ENCODE results near the gene ZNF488.
"Not testable (repeated sequence)": the region's sequence is repeated elsewhere in the genome, so short reads cannot be mapped to it uniquely, and the experiment has no call there.

The ZNF488 gene

DNA sequence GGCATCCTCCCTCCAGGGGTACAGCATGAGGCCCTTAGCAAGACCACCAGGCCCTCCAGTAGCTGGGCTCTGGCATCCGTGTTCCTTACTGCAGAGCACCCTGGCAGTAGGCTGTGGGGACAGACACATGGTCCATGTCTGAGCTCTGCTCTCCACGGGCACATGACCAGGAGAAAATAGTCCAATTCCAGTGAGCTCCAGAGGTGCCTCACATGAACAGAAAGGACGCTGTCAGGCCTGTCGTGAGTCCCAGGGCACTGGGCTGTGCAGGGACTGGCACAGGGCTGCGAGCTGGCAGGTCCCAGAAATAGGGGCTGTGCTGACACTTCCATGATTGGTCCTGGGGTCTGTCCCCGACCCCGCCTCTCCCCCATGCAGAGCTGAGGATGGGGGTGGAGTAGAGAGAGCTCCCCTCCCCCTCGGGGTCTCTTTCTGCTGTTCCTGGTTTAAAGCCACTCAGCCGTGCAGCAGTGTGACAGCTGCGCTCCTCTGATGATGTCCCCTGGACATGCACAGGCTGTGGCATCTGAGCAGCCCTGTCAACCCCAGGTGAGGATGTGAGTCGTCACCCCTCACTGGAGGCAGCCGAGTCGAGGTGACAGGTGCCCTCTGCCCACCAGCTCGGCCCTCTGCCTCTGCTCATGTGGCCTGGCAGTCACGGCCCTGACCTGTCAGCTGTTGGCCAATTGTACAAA, 25.2 kb upstream of the ZNF488 start:
- DNase-seq = no peak

DNA sequence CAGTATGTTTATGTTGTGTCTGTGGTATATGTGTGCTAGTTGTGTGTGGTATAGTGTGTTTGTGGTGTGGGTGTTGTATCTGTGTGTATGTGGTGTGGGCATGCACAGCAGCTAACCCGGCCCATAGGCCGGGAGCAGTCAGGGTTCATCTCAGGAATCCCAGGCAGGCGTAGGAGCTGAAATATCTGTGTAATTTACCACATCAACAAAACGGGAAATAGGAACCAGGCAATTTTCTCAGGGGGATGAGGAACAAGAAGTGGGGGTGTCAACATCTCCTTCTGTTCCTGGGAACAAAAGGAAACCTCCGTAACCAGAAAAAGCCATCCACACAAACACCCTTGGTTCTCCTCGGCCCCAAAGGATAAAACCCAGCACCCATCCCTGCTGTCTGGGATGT, 24.5 kb upstream of the ZNF488 start:
- DNase-seq = no peak

DNA sequence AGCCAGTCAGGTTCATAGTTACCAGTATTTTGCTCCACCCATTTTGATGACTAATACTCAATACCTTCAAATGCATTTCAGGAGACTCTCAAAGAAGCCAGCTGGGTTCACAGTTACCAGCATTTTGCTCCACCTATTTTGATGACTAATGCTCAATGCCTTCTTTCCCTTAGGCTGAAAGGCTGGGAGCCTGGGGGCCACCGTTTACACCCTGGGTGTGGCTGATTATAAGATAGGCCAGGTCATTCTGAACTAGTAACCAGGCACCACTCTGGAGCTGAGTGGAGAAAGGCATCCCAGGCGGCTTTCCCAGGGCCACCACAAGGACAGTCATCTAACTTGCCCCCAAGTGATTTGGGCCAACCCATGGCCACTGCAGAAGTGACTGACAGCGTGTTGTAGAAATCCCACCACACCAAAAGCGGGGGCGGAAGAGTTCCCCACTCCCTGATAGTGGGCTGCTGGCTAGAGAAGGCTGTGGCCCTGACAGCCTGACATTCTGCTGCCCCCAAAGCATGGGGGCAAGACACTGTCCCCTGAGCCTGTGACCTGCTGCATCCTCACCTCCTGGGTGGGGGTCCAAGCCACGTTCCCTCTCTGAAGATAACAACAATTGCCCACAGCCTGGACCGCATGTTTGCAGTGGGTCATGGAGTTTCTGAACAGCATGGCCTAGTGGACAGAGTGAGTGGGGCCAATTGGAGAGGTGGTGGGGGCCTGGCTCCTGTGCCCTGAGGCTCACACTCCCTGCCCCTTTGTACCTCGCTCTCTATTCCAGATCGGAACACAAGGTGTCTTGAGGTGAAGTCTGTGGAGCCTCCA, 23.0 kb upstream of the ZNF488 start:
- DNase-seq = no peak

DNA sequence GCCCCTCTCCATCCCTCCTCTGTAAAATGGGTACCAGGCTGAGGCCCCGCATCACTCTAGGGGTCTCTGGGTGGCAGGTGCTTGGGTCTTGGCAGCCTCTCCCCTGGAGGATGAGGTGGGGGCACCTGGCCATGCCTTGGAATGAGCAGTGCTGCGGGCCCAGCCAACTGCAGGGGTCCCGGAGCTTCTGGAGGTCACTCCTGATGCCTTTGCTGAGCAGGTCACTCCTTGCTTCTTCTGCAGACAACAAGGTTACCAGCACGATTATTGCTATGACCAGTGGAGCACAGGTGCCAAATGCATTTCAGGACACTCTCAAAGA, 22.4 kb upstream of the ZNF488 start:
- DNase-seq = no peak

DNA sequence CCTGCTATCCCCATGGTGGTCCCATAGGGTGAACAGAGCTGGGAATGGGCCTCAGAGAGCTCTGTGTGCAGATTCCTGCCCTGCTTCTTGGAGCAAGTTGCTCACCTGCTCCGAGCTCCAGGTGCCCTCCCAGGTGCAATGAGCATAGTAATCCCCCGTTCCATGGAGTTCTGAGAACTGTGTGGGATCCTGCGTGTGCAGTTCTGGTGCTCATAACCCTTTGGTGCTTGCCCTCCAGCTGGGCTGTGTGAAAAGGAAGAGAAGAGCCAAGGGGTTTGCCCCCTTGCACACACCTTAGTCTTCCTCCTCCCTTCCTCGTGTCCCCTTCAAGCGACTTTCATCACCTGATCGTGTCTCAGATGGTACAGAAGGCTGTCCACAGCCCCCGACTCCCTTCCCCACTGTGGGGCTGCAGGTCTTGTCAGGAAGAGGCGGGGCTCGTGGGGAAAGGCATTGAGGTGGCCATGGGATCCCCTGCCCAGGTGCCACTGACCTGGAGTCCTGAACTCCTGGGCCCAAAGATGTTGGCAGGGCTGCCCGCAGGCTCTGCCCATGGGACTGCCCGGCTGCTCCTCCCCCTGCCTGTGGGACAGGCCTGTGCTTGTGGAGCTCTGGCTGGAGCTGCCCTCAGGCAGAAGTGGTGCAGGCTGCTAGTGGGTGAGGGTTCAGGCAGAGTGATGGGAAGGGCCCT, 21.9 kb upstream of the ZNF488 start:
- DNase-seq = no peak

DNA sequence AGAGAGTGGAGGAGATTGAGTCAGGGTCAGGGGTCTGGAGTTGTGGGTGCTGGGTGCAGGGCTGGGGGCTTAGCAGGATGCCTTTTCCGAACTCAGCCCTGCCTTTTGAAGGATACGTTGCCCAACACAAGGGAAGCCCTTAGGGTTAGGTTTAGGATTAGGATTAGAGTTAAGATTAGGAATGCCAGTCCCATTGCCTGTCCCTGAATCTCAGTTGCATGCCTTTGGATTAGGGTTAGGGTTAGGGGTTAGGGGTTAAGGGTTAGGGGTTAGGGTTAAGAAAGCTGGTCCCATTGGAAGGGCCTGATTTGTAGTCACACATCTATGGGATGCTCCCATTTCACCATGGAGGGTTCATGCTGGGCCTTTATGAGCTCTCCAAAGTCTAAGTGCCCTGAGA, 20.8 kb upstream of the ZNF488 start:
- no peak for DNase-seq

DNA sequence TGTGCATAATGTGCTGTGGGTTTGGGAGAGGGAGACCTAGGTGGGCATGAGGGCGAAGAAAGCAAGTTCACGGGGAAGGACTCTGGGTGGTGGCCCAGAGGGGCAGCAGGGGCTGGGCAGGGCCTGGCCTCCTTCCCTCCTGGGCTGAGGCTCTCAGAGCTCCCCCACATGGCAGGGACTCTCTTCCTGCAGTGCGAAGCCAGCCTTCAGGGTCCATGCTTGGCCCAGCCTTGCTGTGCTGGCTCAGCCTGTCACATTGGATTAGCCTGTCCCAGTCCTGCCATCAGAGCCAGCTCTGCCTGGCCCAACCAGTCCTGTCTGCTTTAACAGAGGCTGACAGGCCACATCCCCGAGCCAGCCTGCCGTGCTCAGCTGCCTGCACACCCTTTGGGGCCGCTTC, 20.4 kb upstream of the ZNF488 start:
- no peak for DNase-seq

DNA sequence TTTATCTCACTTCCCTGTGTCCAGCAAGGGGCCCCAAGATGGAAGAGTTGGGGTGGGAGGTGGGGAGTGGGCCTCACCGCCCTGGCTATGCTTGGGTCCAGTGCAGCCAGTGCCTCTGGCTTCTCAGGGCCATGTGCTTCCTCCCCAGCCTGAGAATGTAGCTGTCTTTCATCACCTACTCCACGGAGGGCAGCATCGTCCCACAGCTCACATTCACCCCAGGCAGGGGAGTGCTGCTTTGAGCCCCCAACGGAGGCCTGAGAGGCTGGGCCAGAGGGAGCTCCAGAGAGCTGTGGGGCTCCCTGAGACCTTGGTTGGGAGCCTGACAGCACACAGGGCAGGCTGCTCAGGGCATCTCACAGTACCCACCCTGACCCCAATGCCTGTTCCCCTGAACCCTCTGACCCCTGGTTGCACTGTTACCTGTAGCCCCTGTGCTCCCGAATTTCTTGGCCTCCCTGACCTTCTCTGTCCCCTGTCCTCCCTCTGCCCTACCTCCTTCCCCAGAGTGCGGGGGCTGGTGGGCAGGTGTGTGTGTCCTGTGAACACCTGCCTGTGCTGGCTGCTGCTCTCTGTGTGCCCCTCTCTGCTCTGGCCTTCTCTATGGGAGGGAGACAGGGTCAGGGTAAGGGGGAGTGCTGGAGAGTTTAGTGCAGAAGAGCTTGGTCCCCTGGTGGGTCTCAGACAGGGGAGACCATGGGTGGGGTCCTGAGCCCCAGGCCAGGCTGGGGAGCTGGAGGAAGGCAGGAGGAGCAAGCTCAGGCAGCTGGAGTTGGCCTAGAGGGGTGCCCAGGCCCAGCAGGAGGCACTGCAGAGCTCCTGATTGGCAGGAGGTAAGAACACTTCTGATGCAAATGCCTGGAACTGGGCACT, 19.6 kb upstream of the ZNF488 start:
- no peak for DNase-seq

DNA sequence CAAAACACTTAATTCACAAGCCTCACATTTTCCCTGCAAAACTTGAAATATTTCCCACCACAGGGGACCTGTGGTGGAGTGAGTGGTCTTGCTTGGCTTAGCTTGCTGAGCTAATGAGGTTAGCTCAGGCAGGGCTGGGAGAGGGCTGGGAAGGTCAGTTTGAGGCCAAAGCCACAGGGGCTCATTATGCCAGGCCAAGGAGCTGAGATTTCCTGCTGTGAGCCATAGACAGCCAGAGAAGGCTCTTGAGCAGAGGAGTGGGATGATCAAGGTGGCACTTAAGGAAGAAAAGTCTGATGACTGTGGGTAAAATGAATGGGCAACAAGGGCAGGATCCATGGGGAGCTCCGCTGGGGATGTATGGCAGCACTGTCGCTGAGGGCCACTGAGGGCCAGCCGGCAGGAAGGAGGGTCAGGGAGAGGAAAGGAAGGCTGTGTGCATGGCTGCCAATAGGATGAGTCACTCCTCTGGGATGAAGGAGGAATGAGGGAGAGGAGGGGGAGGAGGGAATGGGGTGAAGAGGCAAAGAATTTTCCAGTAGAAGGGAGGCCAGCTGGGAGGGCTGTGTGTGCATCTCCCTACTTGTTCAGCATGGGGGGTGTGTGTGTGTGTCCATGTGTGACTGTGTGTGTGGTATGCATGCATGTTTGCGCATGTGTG, 18.7 kb upstream of the ZNF488 start:
- no peak for DNase-seq

DNA sequence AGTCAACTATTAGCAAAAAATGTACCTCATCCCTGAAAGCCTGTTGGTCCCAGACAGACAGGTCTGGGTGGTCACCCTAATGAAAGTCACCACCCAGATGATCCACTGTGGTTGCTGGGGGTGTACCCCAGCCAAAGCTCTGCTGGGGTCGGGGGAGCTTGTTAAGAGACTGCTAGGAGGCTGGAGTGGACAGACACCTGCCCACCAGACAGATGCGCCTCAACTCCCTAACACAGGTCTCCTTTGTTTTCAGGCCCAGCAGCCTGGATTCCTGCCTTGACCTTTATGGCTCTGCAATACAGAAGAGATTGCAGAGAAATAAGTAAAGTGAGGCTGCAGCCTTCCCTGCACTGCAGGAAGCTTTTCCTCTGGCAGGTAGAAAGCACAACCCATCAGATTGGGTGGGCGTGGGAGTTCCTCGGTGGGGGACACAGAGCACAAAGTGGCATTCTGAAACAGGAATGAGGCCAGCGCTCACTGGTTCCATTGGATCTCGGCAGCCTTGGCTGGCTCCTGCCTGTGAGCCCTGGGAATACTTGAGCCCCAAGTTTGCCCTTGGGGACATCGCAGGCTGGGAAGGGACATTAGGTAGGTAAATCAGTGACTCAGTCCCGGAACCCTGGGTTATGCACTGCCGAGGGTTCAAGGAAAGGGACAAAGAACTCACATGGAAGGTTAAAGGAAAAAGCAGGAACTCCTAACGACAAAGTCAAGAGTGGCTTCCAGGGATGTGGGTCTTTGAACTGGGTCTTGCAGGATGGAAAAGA, 18.0 kb upstream of the ZNF488 start:
- DNase-seq = no peak

DNA sequence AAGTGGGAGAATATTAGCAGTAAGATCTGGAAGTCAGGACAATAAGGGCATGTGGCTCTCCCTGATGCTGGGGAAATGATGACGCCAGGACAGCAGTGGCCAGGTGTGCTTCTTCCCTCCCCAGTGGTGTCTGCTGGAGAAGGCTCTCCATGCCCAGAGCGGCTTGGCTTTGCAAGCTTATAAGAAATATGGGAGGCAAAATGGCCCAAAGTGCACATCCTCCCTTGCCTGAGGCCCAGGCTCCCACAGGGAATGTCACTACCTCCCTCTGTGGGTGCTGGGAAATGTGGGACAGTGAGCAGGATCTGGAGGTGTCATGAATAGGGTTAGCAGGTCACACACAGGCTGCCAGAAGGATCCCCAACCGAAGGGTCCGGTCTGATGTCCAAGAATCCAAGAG, 17.1 kb upstream of the ZNF488 start:
- DNase-seq = no peak

DNA sequence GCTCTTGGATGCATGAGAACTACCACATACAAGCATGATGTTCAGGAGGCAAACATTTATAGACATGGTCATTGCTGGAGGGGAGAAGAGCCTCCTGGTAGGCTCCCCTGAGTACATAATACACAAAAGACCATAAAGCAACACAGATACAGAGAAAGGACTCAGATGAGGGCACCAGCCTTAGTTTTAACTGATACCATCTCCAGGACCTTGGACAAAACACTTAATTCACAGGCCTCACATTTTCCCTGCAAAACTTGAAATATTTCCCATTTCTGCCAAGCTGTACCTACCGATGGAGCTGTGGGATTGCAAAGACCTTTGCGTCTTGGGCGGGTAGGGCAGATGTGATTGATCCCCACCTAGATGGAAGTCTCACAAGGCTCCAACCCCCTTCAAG, 16.7 kb upstream of the ZNF488 start:
- no peak for DNase-seq

DNA sequence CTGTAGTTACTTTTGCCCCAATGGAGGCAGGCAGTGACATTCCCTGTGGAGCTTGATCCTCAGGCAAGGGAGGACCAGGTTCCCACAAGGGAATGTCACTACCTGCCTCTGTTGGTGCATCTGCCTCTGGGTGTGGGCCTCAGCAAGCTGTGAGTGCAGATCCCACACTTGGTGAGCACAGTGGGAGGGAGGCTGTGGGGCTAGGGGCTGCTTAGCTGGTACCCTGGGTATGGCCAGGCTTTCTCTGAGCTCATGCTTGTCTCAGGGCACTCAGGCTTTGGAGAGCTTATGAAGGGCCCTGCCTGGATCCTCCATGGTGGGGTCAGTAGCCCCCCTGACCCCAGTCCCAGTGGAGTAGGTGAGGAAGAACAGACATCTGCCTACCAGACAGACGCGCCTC, 16.2 kb upstream of the ZNF488 start:
- no peak for DNase-seq

DNA sequence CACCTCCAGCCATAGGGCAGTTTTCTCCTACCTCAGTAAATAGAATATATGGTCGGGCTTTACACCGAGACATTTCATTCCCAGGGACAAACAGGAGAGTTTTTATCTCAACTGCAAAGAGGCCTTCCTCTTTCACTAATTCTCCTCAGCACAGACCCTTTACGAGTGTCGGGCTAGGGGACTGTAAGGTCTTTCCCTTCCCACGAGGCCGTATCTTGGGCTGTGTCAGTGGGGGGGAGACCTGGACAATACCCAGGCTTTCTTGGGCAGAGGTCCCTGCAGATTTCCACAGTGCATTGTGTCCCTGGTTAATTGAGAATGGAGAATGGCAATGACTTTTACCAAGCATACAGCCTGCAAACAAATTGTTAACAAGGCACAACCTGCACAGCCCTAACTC, 13.2 kb upstream of the ZNF488 start:
- no peak for DNase-seq

DNA sequence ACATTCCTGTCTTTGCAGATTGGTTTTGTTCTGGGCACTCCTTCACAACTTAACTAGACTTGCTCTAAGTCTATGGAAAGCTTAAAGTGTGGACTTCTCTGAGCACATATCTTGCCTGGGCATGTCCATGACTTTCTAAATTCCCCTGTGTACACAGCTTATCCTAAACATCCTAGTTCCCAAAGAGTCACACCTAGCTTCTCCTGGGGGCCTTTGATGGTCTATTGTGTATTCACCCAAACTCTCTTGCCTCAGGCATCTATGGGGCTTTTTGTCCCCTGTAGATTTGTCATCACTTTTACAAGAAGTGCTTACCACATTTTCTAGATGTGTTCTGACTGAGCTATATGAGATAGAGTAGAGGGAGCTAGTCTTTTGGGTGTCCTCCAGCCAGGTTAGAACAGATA, 12.2 kb upstream of the ZNF488 start:
- no peak for DNase-seq

DNA sequence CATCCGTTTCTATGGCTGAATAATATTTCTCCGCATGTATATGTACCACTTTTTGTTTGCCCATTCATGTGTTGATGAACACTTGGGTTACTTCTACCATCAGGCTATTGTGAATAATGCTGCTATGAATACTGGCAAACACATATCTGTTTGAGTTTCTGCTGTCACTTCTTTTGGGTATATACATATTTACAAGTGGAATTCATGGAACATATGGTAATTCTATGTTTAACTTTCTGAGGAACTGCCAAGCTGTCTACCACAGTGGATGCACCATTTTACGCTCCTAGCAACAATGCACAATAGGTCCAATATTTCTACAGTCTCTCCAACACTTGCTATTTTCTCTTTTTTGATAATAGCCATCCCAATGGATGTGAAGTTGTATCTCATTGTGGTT, 5.5 kb upstream of the ZNF488 start:
- no peak for DNase-seq

DNA sequence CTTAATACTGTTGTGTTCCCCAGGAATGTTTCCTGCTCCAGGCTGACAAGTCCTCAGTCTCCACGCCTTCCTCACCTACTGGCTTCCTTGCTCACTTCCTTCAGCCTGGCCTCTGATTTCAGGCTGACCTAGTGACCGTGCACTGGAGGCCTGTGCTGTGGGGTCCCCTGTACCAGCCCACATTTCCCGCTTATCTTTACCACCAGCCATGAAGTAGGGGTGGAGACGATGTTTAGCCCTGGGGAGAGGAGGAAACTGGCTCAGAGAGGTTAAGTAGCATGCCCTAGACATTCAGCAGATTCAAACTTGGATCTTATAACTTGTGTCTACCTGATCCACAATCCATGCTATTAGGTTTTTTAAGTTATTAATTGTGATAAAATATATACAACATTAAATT, 4.8 kb upstream of the ZNF488 start:
- no peak for DNase-seq

DNA sequence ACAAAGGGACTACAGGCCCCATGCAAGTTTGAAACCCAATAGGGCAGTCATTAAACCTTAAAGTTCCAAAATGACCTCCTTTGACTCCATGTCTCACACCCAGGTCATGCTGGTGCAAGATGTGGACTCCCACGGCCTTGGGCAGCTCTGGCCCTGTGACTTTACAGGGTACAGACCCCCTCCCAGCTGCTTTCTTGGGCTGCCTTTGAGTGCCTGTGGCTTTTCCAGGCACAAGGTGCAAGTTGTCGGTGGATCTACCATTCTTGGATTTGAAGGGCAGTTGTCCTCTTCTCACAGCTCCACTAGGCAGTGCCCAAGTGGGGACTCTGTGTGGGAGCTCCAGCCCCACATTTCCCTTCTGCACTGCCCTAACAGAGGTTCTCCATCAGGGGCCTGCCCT, 2.0 kb upstream of the ZNF488 start:
- DNase-seq = not testable (repeated sequence)

DNA sequence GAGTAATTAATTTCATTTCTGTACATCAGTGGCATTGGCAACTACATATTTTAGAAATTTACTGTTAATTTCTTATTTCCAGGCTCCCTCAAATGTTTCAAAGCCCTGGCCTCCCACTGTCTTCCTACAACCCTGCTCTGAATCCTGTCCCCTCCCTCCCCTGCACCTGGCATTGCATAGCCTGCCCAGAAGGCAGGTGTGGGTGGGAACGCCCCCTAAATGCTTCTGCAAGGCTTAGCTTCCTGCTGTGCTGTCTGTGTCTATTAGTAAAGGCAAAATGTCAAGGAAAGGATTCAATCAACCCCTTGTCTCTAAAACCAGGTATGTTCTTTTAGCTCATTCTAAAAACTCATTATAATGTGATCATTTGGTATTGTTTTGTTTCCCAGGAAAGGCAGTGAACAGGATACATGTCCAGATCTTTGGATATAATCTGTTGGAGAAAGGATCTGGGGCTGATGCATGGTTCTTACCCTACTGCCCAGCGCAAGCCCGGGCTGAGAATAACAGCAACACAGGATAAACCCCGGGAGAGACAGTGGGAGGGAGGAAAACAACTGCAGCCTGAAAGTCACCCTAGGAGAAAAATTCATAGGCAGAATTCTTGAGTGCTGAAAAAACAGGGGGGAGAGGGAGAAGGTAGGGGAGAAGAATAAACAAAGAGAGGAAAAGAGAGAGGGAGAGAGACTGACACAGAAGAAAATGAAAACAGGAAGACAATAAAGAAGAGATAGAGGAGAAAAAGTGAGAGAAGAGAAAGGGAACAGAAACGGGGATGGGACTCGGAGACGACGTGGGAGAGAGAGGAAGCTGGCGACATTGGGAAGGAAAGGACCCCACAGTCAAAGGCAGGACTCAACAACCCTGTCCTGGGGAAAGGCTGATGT, 589 bp downstream of the ZNF488 start:
- peak; percentile 51 for DNase-seq

DNA sequence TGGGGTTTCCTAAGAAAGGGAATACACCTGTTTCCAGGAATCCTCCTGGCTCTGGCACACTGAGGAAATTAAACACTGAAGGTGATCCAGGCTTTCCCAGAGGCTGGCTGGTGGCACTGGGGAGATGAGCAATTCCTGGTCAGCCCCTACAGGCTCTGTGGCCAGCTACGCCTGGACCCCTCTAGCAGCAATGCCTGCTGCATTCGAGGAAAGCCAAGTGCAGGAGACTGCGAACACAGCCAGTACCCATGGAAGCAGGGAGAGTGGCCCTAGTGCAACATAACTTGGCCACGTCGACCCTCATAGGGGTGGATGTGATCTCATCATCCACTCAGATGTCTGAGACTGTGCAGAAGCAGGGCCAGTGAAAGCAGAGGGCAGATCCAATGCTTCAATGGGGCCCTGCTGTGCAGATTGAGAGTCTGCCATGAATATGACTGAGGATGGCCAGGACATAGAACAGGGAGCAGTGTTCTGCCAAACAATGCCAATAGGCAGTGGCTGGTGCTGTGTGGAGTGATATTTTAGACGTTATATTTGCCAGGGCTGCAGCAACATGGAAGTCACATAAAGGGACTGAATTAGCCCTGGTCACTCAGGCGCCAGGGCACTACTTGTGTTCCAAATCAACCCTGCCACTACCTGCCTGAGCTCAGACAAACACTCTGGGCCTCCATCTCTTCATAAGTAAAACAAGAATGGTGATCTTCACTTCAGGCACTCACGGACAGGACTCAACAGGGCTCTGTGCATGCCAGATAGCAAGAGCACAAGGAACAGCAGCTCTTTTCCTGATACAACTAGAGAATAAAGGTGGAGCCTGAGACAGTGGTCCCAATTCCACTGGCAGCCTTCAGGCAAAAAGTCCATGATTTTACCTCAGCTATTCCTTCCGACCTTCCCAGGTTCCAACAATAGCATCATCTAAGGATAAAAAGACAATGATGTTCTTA, 2.4 kb downstream of the ZNF488 start:
- DNase-seq = no peak
